Pancreas (tissue), 10 donors: Measurements from ENCODE around the gene OARD1. TPM values are rescaled to one million over a fixed set of nuclear protein-coding genes. Genes with fewer than 3 reads are reported as not detected.
A peak's percentile ranks its signal among the peaks of the same experiment; 100 is the strongest.

Source experiments
- ATAC-seq, 4 donors: fragments of 200-7000 bp; cut with Tn5 transposase; one replicate each; pipeline versions ENCODE4 v1.8.0 to v1.9.1; 2020; ENCODE audit warnings: mild to moderate bottlenecking in 4 of 4, moderate library complexity in 4 of 4
- DNase-seq, 6 donors: peaks; one replicate each; pipeline ENCODE4 v3.0.0-alpha.2; 2020
- FAIRE-seq: peaks from 2 replicates; lab custom pipeline; 2012; peaks lifted over from hg19 to GRCh38; lab: Jason Lieb, UNC
- H3K27ac ChIP-seq, 4 donors: fragments of 200-600 bp; sonication (generic); 1 replicate in 3 of 4; 2 replicates in 1 of 4; pipeline versions ENCODE4 v1.5.0 to v1.8.0; 2020
- H3K27me3 ChIP-seq, 4 donors: fragments of 200-600 bp; one replicate each; pipeline ENCODE4 v1.8.0; 2021
- H3K36me3 ChIP-seq, 3 donors: fragments of 200-600 bp; sonication (generic) in 1 of 3; one replicate each; pipeline versions ENCODE4 v1.5.0 to v1.8.0; 2020 to 2021
- H3K4me1 ChIP-seq, 3 donors: fragments of 200-600 bp; one replicate each; pipeline ENCODE4 v1.8.0; 2021
- H3K4me3 ChIP-seq, 4 donors: fragments of 200-600 bp; sonication (generic) in 2 of 4; one replicate each; pipeline versions ENCODE4 v1.5.0 to v1.8.0; 2020 to 2021
- H3K9me3 ChIP-seq, 4 donors: fragments of 200-600 bp; one replicate each; pipeline ENCODE4 v1.8.0; 2021
- CTCF ChIP-seq, 4 donors: fragments of 200-600 bp; sonication (generic) in 3 of 4; IDR thresholded peaks; one replicate each; pipeline versions ENCODE4 v1.5.0 to v1.8.0; 2021; ENCODE audit warnings: antibody characterized with exemption in 4 of 4
- WGBS, 2 donors: extraction: QIAGEN DNeasy Blood & Tissue Kit; methylation state at CpG; one replicate each; pipeline ENCODE4 v1.1.7; 2013; 5-methylcytosine and 5-hydroxymethylcytosine counted together
- intact Hi-C, 3 donors: fragments of 100-400 bp; cut with DNase I; formaldehyde crosslinking; loops; one replicate each; pipeline versions ENCODE4 v1.11.1 to v1.14.2; 2022
- polyA plus RNA-seq, 2 donors: library from polyadenylated mRNA; stranded (reverse); fragments of 200-250 nt; gene quantifications; one replicate each; pipeline ENCODE4 v1.2.3, GENCODE V29; 2013
- total RNA-seq, 6 donors: library from RNA; stranded (reverse); fragmentation: NEBNext Ultra II Directional in 4 of 6; extraction: Animal tissue kit (Norgen Biotek cat#: 25700) in 4 of 6; gene quantifications; one replicate each; pipeline versions ENCODE4 v1.2.1 to v1.2.4, GENCODE V29; 2021 to 2023
- donor health status: healthy with polysubstance abuse.
- donor health status: DM: no; HTN: no; CAD: no; lungs with moderate emphysema.
- donor health status: DM: no; HTN: no; CAD: no.
- donor health status: control.
- donor health status: control.
- donor health status: Bipolar disorder and iron deficiency.
- donor health status: DM: yes; HTN: yes; CAD: no.
- donor health status: DM: no; HTN: no; CAD: no.
- donor health status: DM: no; HTN: no; CAD: no.
- donor health status: DM: yes; HTN: yes; CAD: no.

Gene OARD1
- total and polyA plus RNA-seq, 8 donors: 16.0 to 30.9 (median 21.3) TPM

- DNase-seq (no peak), ATAC-seq (no peak), FAIRE-seq (no peak)
- intact Hi-C loops: no loop called here
- peaks cover 0 to 8% (median 5%) of the 10 kb centered on the region in 3 donors for H3K36me3 ChIP-seq
- WGBS, 2 donors: 80 to 82% methylated on average over 4 of the region's 4 CpGs
- no peak for TF ChIP-seq CTCF (IDR thresholded peaks at IDR 0.05)
- H3K9me3 ChIP-seq: no peaks in the 10 kb centered on the region
- H3K27ac ChIP-seq: no peak overlapping the region
- no peaks in the 10 kb centered on the region for H3K27me3 ChIP-seq
- no peak overlapping the region for H3K4me3 ChIP-seq
- H3K4me1 ChIP-seq: peaks cover 7 to 25% (median 24%) of the 10 kb centered on the region in 3 donors
Observed at GRCh38 chr6:41075651-41076626, 3.8 kb upstream of the OARD1 start.

DNA sequence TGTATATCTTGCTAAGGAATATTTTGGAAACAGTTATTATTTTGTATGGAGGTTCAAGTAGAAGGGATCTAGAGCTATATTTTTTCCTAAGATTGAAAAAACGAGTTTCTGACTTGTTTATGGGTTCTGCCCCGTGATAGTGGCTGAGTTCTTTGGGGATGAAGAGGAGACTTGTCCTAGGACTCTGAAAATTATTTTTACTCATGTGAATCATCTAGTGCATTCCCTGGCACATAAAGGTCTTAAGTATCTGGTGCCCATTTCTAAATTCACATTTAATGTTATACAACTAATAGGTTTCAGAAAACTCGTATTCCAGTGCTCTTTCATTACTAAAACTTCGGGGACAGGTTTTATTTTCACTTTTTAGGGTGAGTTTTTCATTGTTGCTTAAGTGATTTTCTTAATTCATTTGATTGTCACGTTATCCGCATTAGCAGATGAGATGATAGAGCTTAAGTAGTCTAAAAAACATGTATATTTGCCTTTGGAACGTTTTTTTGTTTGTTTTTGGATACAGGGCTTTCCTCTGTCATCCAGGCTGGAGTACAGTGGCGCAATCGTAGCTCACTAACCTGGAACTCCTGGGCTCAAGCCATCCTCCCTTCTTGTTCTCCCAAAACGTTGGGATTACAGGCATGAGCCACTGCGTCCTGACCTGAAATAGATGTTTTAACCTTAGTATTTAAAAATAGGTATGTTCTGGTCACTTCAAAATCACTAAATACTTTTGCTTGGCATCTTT lies 2.7 kb upstream of the OARD1 start:
- TF ChIP-seq CTCF (IDR thresholded peaks at IDR 0.05): no peak
- no peak for FAIRE-seq
- ATAC-seq: no peak
- Histone ChIP-seq H3K9me3 (no peaks in the 10 kb centered on the region), H3K4me1 (peaks cover 7 to 34% (median 33%) of the 10 kb centered on the region in 3 donors), H3K27ac (peak overlapping the region in 2 of 4 donors; percentile 99 to 100), H3K36me3 (peaks cover 0 to 2% (median 0%) of the 10 kb centered on the region in 3 donors), H3K4me3 (peak overlapping the region in 2 of 4 donors; percentile 89 to 98), H3K27me3 (no peaks in the 10 kb centered on the region)
- 20 to 24% methylated on average over 11 of the region's 11 CpGs for WGBS, 2 donors
- intact Hi-C loops: no loop called here
- DNase-seq: no peak

- Histone ChIP-seq H3K4me1 (peaks cover 7 to 34% (median 33%) of the 10 kb centered on the region in 3 donors), H3K9me3 (no peaks in the 10 kb centered on the region), H3K4me3 (peak overlapping the region; percentile 89 to 98 (median 94)), H3K27ac (peak overlapping the region; percentile 98 to 100 (median 99)), H3K36me3 (peaks cover 0 to 4% (median 0%) of the 10 kb centered on the region in 3 donors), H3K27me3 (no peaks in the 10 kb centered on the region)
- no peak for ATAC-seq
- intact Hi-C loops: no loop called here
- FAIRE-seq: no peak
- DNase-seq: no peak
- 2% methylated on average over 11 of the region's 11 CpGs for WGBS, 2 donors
- no peak for TF ChIP-seq CTCF (IDR thresholded peaks at IDR 0.05)
Observed at GRCh38 chr6:41073968-41074691, 2.0 kb upstream of the OARD1 start.

DNA sequence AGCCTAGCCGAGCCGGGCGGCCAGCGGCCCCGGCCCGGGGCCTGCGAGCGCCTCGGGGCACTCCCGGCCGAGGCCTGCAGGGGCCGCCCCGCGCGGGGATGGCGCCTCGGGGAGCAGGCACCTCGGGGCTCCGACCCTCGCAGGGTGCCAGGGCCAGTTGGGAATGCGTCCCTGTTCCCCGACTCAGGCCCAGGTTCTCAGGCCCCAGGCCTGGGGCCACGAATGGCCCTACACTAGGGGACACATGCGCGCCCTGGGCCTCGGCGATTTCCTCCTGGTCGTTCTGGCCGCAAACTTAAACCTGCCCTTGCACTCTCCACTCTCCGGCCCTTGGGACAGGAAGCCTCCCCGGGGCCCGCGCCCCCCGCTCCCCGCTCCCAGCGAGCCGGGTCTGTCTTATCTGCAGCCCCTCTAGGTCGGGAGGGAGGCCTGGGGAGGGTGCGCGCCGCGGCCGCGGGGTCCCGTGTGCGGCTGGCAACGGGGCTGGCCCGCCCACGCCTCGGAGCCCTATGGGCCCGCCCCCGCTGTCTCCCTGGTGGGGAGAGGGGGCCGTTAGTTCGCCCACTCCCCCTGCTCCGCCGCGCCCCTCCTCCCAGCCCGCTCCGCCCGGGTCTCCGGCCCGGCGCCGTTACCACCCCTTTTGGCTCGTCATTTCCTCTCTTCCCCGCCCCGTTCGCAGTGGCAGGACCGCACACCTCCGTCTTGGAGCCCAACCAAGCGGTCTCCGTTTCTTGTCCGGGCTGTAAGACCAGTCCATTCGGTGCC lies 1.2 kb upstream of the OARD1 start:
- WGBS, 2 donors: 0 to 1% methylated on average over 48 to 74 of the region's 74 CpGs
- Histone ChIP-seq H3K4me1 (peaks cover 7 to 34% (median 33%) of the 10 kb centered on the region in 3 donors), H3K4me3 (peak overlapping the region; percentile 89 to 98 (median 94)), H3K27me3 (no peaks in the 10 kb centered on the region), H3K36me3 (peaks cover 0 to 4% (median 0%) of the 10 kb centered on the region in 3 donors), H3K27ac (peak overlapping the region; percentile 98 to 100 (median 99)), H3K9me3 (no peaks in the 10 kb centered on the region)
- FAIRE-seq (no peak), ATAC-seq (peak; percentile 32 to 49 (median 36)), DNase-seq (peak; percentile 88 to 93 (median 90))
- TF ChIP-seq CTCF (IDR thresholded peaks at IDR 0.05): peak in 2 of 4 donors; percentile 20 to 21
- intact Hi-C loops: no loop called here
